GM12878 (cell line): ENCODE measurements around the gene TRIM67. TPM values are rescaled to one million over a fixed set of nuclear protein-coding genes. Genes with fewer than 3 reads are reported as not detected.

ENCODE experiments used
- ATAC-seq: fragments of 200-7000 bp; cut with Tn5 transposase; 3 replicates; pipeline ENCODE4 v1.9.1; 2020; ENCODE audit warnings: mild to moderate bottlenecking, moderate library complexity
- BruUV-seq: library from RNA; stranded (reverse); fragments of 400-500 nt; replicated peaks from 2 replicates; lab custom pipeline; 2021; lab: Mats Ljungman, UMichigan
- CTCF ChIA-PET: fragments of 300-600 bp; sonication (Branson Sonifier 250); formaldehyde crosslinking; extraction: SDS; loops from one replicate; lab custom pipeline; 2021; ENCODE audit warnings: inconsistent platforms; lab: Yijun Ruan, JAX
- POLR2A ChIA-PET: fragments of 350-600 bp; formaldehyde crosslinking; extraction: SDS; loops from one replicate; lab custom pipeline; 2021; ENCODE audit warnings: inconsistent platforms; lab: Charles Lee
- RAD21 ChIA-PET: fragments of 300-600 bp; sonication (Branson Sonifier 250); formaldehyde crosslinking; loops from one replicate; lab custom pipeline; 2023; ENCODE audit warnings: antibody characterized with exemption; ENCODE audit not compliant: unreplicated experiment; lab: Charles Lee
- SMC1A ChIA-PET: fragments of 300-600 bp; sonication (Branson Sonifier 250); formaldehyde crosslinking; loops from one replicate; lab custom pipeline; 2023; ENCODE audit not compliant: unreplicated experiment, uncharacterized antibody; lab: Charles Lee
- DNase-seq: peaks from one replicate; pipeline ENCODE4 v3.0.0-alpha.2; 2011; ENCODE audit warnings: low read depth, low spot score
- FAIRE-seq: peaks from 3 replicates; lab custom pipeline; 2011; peaks lifted over from hg19 to GRCh38; lab: Jason Lieb, UNC
- H2AFZ ChIP-seq: 2 replicates; pipeline ENCODE4 v1.6.0; 2011; ENCODE audit warnings: low read depth, low read length, control low read depth; ENCODE audit not compliant: control insufficient read depth
- H3K27ac ChIP-seq: 2 replicates; pipeline ENCODE4 v1.5.1; 2011; ENCODE audit warnings: control low read depth; ENCODE audit not compliant: control insufficient read depth, insufficient read depth
- H3K27me3 ChIP-seq, 2 experiments: replicated peaks in 1 of 2; 2 replicates each; pipeline versions ENCODE4 v1.6.0 to v1.6.1; 2011; ENCODE audit warnings: low read length in 1 of 2; ENCODE audit not compliant: control insufficient read depth in 2 of 2, insufficient read depth in 2 of 2
- H3K36me3 ChIP-seq, 2 experiments: 2 replicates each; pipeline ENCODE4 v1.5.1; 2011; ENCODE audit warnings: low read length in 1 of 2; ENCODE audit not compliant: control insufficient read depth in 2 of 2, insufficient read depth in 2 of 2
- H3K4me1 ChIP-seq: 2 replicates; pipeline ENCODE4 v1.6.1; 2011; ENCODE audit warnings: mild to moderate bottlenecking, low read length, moderate library complexity, mixed read lengths; ENCODE audit not compliant: control insufficient read depth, insufficient read depth
- H3K4me2 ChIP-seq: 2 replicates; pipeline ENCODE4 v1.6.0; 2011; ENCODE audit warnings: control low read depth; ENCODE audit not compliant: control insufficient read depth, insufficient read depth
- H3K4me3 ChIP-seq: fragments of 200-600 bp; sonication (generic); 2 replicates; pipeline ENCODE4 v1.5.1; 2016
- H3K79me2 ChIP-seq: 2 replicates; pipeline ENCODE4 v1.6.0; 2011; ENCODE audit warnings: low read length; ENCODE audit not compliant: control insufficient read depth, insufficient read depth
- H3K9ac ChIP-seq: 2 replicates; pipeline ENCODE4 v1.8.0; 2011; ENCODE audit warnings: low read length, control low read depth, mixed read lengths; ENCODE audit not compliant: control insufficient read depth, insufficient read depth
- H3K9me3 ChIP-seq: replicated peaks from 3 replicates; pipeline ENCODE4 v1.5.1; 2011; ENCODE audit warnings: mild to moderate bottlenecking, low read length; ENCODE audit not compliant: control insufficient read depth, insufficient read depth
- H4K20me1 ChIP-seq: 2 replicates; pipeline ENCODE4 v1.6.0; 2011; ENCODE audit not compliant: control insufficient read depth, insufficient read depth
- RAD21 ChIP-seq: IDR thresholded peaks from 2 replicates; pipeline ENCODE4 v1.6.1; 2011; ENCODE audit warnings: mild to moderate bottlenecking, low read depth, low read length, moderate library complexity; ENCODE audit not compliant: insufficient read depth
- WGBS: methylation state at CpG from one replicate; pipeline ENCODE4 v1.1.6; 2016; ENCODE audit warnings: low lambda C conversion rate; ENCODE audit not compliant: insufficient replicate concordance, insufficient coverage; ENCODE audit errors: missing lambda C conversion rate; 5-methylcytosine and 5-hydroxymethylcytosine counted together
- in situ Hi-C: fragments of 300-500 bp; cut with MboI; formaldehyde crosslinking; loops from 9 replicates; pipeline ENCODE4 v1.14.3; 2018; ENCODE audit warnings: mixed read lengths
- intact Hi-C: fragments of 100-400 bp; cut with micrococcal nuclease; formaldehyde crosslinking; loops from one replicate; pipeline ENCODE4 v1.14.2; 2022; ENCODE audit not compliant: unreplicated experiment
- polyA plus RNA-seq, 11 experiments: library from polyadenylated mRNA; depleted of rRNA in 4 of 11; unstranded in 6 of 11; stranded (reverse) in 5 of 11; fragments of >200 nt; fragmentation: Nextera tagmentation in 4 of 11; fragmentation: Illumina TruSeq in 1 of 11; extraction: Ambion mirVana in 4 of 11; extraction: Trizol in 1 of 11; gene quantifications; 1 replicate in 1 of 11; 2 replicates in 10 of 11; pipeline versions ENCODE4 v1.2.1 to v1.2.3, GENCODE V29; 2011 to 2016; ENCODE audit warnings: inconsistent platforms in 2 of 11, missing spikeins in 2 of 11, low read depth in 1 of 11
- total RNA-seq, 4 experiments: library from RNA; depleted of rRNA in 3 of 4; stranded (reverse); fragments of >200 nt in 3 of 4; fragmentation: Illumina TruSeq in 1 of 4; extraction: Trizol in 1 of 4; gene quantifications; 2 replicates each; pipeline versions ENCODE4 v1.2.1 to v1.2.3, GENCODE V29; 2013 to 2021
- TF ChIP-seq, protein P1 (sequence below), 3 experiments: IDR thresholded peaks in 2 of 3; conservative IDR thresholded peaks in 1 of 3; 2 replicates each; pipeline ENCODE4 v1.5.1; 2011; ENCODE audit warnings: low read depth in 3 of 3, low read length in 3 of 3, mild to moderate bottlenecking in 3 of 3, control low read depth in 2 of 3, moderate library complexity in 2 of 3, inconsistent platforms in 1 of 3, mixed read lengths in 1 of 3; ENCODE audit not compliant: control insufficient read depth in 2 of 3, insufficient read depth in 1 of 3; ENCODE audit errors: extremely low read depth in 1 of 3

Gene TRIM67
- total and polyA plus RNA-seq, 10 of the 15 experiments (the other 5 are each of a cell fraction or from before 2014, with no cell fraction given), result under 0.01 to 0.01 TPM; not detected in 8

DNA sequence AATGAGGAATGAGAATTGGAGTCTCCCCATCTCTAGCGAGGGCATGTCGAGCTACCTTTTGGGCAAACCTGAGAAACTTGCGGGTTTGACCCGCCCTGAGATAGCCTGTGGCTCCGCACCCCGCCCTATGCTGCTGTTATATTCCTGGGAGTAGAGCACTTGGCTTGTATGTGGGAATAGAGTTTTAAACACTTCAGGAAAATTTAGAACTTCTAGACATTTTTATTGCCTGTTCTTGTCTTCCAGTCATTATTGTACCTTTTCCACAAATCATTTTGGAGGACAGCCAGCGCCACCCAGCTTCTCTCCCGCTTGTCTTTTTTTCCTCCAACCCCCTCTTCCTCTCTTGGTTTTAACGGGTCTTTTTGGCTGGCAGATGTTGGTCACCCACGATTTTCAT lies 79.9 kb downstream of the TRIM67 start:
- ChIA-PET POLR2A (interaction anchor here (0.5 to 1.5 kb wide), 2 partner anchors 75 to 96 kb away, joined by 3 read pairs; partner anchors contain the start of genes EXOC8 and SPRTN), RAD21 (no interaction called here), SMC1A (interaction anchor here (0.6 to 2.2 kb wide), 11 partner anchors 8 to 1137 kb away, joined by 3 to 11 read pairs (median 3); no protein-coding TSS in a partner anchor), CTCF (interaction anchor here (0.8 to 2.2 kb wide), 15 partner anchors 9 to 599 kb away, joined by 3 to 10 read pairs (median 3); partner anchors contain the start of genes ARV1, COG2, EXOC8 and SPRTN)
- no peak for TF ChIP-seq RAD21
- TF ChIP-seq, protein P1, sequence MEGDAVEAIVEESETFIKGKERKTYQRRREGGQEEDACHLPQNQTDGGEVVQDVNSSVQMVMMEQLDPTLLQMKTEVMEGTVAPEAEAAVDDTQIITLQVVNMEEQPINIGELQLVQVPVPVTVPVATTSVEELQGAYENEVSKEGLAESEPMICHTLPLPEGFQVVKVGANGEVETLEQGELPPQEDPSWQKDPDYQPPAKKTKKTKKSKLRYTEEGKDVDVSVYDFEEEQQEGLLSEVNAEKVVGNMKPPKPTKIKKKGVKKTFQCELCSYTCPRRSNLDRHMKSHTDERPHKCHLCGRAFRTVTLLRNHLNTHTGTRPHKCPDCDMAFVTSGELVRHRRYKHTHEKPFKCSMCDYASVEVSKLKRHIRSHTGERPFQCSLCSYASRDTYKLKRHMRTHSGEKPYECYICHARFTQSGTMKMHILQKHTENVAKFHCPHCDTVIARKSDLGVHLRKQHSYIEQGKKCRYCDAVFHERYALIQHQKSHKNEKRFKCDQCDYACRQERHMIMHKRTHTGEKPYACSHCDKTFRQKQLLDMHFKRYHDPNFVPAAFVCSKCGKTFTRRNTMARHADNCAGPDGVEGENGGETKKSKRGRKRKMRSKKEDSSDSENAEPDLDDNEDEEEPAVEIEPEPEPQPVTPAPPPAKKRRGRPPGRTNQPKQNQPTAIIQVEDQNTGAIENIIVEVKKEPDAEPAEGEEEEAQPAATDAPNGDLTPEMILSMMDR (IDR thresholded peaks at IDR 0.05 in 2 of 3, conservative IDR thresholded peaks at IDR 0.05 in 1 of 3; ENCODE audit: control insufficient read depth in 2 of 3, extremely low read depth in 1 of 3, insufficient read depth in 1 of 3, low read depth in 3 of 3, low read length in 3 of 3), result peak in 1 of 3 experiments; percentile 24; a peak in 1 of 6 replicates
- intact Hi-C loops, result loop anchor here (5.0 kb wide), 1 partner anchor 96 kb away; the partner anchor contains the start of genes EXOC8 and SPRTN
- H3K9ac ChIP-seq, result peak overlapping the region; percentile 85
- H3K27me3 ChIP-seq, result no peaks in the 10 kb centered on the region
- WGBS, result under 1% methylated on average over 10 of the region's 10 CpGs
- ATAC-seq (peak; percentile 59), FAIRE-seq (no peak), DNase-seq (no peak)
- H3K27ac ChIP-seq, result peak overlapping the region; percentile 66
- H3K36me3 ChIP-seq, result 0 out of 4 replicates have a peak, but pooled peaks cover 0 to 2% of the 10 kb centered on the region in 2 experiments
- peak overlapping the region; percentile 56 for H3K4me2 ChIP-seq
- H3K4me3 ChIP-seq, result peak overlapping the region; percentile 98
- in situ Hi-C loops, result no loop called here
- H4K20me1 ChIP-seq, result no peaks in the 10 kb centered on the region
- peaks cover 57% of the 10 kb centered on the region for H3K79me2 ChIP-seq
- peak overlapping the region; percentile 88 for H2AFZ ChIP-seq
- H3K9me3 ChIP-seq, result no peaks in the 10 kb centered on the region; the same call in 2 of the 3 replicates
- peaks cover 5% of the 10 kb centered on the region; the same call in 1 of the 2 replicates for H3K4me1 ChIP-seq
- BruUV-seq, result no TSS peak
